PC-3 (cell line): ENCODE results near the gene CMTM6. TPM values are rescaled to one million over a fixed set of nuclear protein-coding genes. Genes with fewer than 3 reads are reported as not detected.

Experiments
- ATAC-seq: fragments of 200-7000 bp; cut with Tn5 transposase; 2 replicates; pipeline ENCODE4 v1.9.1; 2020; ENCODE audit warnings: mild to moderate bottlenecking, moderate library complexity
- BruUV-seq: library from RNA; stranded (reverse); fragments of 400-500 nt; replicated peaks from 2 replicates; lab custom pipeline; 2021; lab: Mats Ljungman, UMichigan
- CTCF ChIA-PET: fragments of 300-600 bp; sonication (Branson Sonifier 250); formaldehyde crosslinking; loops from one replicate; lab custom pipeline; 2022; ENCODE audit warnings: antibody characterized with exemption; lab: Charles Lee
- POLR2A ChIA-PET: fragments of 300-600 bp; sonication (Branson Sonifier 250); formaldehyde crosslinking; loops from one replicate; lab custom pipeline; 2022; ENCODE audit warnings: antibody characterized with exemption; ENCODE audit not compliant: unreplicated experiment; lab: Charles Lee
- DNase-seq: peaks from one replicate; pipeline ENCODE4 v3.0.0-alpha.2; 2015
- H2AFZ ChIP-seq: fragments of 300-600 bp; sonication (generic); 2 replicates; pipeline ENCODE4 v1.6.0; 2016; ENCODE audit warnings: antibody characterized with exemption, low read length
- H3F3A ChIP-seq: fragments of 300-600 bp; sonication (generic); one replicate; pipeline ENCODE4 v1.6.0; 2017; ENCODE audit warnings: antibody characterized with exemption, low read length, control low read depth, mild to moderate bottlenecking; ENCODE audit not compliant: unreplicated experiment
- H3K27ac ChIP-seq: fragments of 300-600 bp; sonication (generic); 2 replicates; pipeline ENCODE4 v1.5.1; 2016; ENCODE audit warnings: mild to moderate bottlenecking, low read length
- H3K27me3 ChIP-seq: fragments of 300-600 bp; sonication (generic); 2 replicates; pipeline ENCODE4 v1.6.1; 2016; ENCODE audit warnings: low read length, mixed read lengths
- H3K36me3 ChIP-seq: fragments of 300-600 bp; sonication (generic); 2 replicates; pipeline ENCODE4 v1.6.1; 2016; ENCODE audit warnings: low read depth, mixed run types, low read length, mixed read lengths
- H3K4me1 ChIP-seq: fragments of 300-600 bp; sonication (generic); 2 replicates; pipeline ENCODE4 v1.5.1; 2016; ENCODE audit warnings: low read length; ENCODE audit not compliant: insufficient read depth
- H3K4me2 ChIP-seq: fragments of 300-600 bp; sonication (generic); 2 replicates; pipeline ENCODE4 v1.6.0; 2016; ENCODE audit warnings: low read length
- H3K4me3 ChIP-seq: fragments of 300-600 bp; sonication (generic); 2 replicates; pipeline ENCODE4 v1.5.1; 2016; ENCODE audit warnings: mild to moderate bottlenecking, low read length, mixed read lengths
- H3K79me2 ChIP-seq: fragments of 300-600 bp; sonication (generic); 2 replicates; pipeline ENCODE4 v1.6.1; 2017; ENCODE audit warnings: low read length, mixed read lengths
- H3K9ac ChIP-seq: fragments of 300-600 bp; sonication (generic); 2 replicates; pipeline ENCODE4 v1.6.0; 2016; ENCODE audit warnings: mild to moderate bottlenecking, low read length
- H3K9me2 ChIP-seq: fragments of 300-600 bp; sonication (generic); replicated peaks from 2 replicates; pipeline ENCODE4 v1.6.1; 2016; ENCODE audit warnings: mixed run types, low read length, mixed read lengths
- H3K9me3 ChIP-seq: fragments of 300-600 bp; sonication (generic); 2 replicates; pipeline ENCODE4 v1.6.1; 2016; ENCODE audit warnings: low read length, mixed read lengths
- H4K20me1 ChIP-seq: fragments of 300-600 bp; sonication (generic); 2 replicates; pipeline ENCODE4 v1.6.1; 2016; ENCODE audit warnings: low read length, mixed read lengths
- CTCF ChIP-seq: fragments of 300-600 bp; sonication (generic); conservative IDR thresholded peaks from 2 replicates; pipeline ENCODE4 v1.5.1; 2017; ENCODE audit warnings: antibody characterized with exemption, low read depth, mild to moderate bottlenecking, low read length
- EZH2 ChIP-seq: fragments of 300-600 bp; sonication (generic); IDR thresholded peaks from one replicate; pipeline ENCODE4 v1.6.1; 2017; ENCODE audit warnings: antibody characterized with exemption, mild to moderate bottlenecking, low read length; ENCODE audit not compliant: unreplicated experiment
- EZH2phosphoT487 ChIP-seq: fragments of 300-600 bp; sonication (generic); IDR thresholded peaks from 2 replicates; pipeline ENCODE4 v1.6.1; 2018; ENCODE audit warnings: mild to moderate bottlenecking, antibody characterized with exemption, low read length, borderline replicate concordance
- intact Hi-C: fragments of 100-400 bp; cut with micrococcal nuclease; formaldehyde crosslinking; loops from 2 replicates; pipeline ENCODE4 v1.9.0; 2023
- microRNA-seq: library from miRNA; unstranded; fragments of <30 nt; microRNA quantifications from one replicate; pipeline ENCODE4 v1.1.0, GENCODE V29; 2020; ENCODE audit not compliant: unreplicated experiment
- total RNA-seq: library from RNA; depleted of rRNA; stranded (reverse); fragments of >200 nt; gene quantifications from 2 replicates; pipeline ENCODE4 v1.2.3, GENCODE V29; 2014; rRNA removed

The CMTM6 gene
- total RNA-seq, 1 experiment from 2014 or later: 67.4 TPM

- no peaks in the 10 kb centered on the region for H3K9me3 ChIP-seq
- POLR2A ChIA-PET: no interaction called here
These were observed 71.2 kb downstream of the CMTM6 start for GRCh38 chr3:32431481-32431880.

More at GRCh38 chr3:32431481-32431880, 71.2 kb downstream of the CMTM6 start:
- Histone ChIP-seq H3K9me2 (no peaks in the 10 kb centered on the region), H3K27me3 (no peaks in the 10 kb centered on the region), H2AFZ (no peak overlapping the region), H3K4me2 (no peak overlapping the region), H3K9ac (no peak overlapping the region), H3K27ac (no peak overlapping the region), H3K4me1 (no peaks in the 10 kb centered on the region), H3K4me3 (no peak overlapping the region), H3K79me2 (peaks cover 79% of the 10 kb centered on the region), H3F3A (no peaks in the 10 kb centered on the region), H4K20me1 (no peaks in the 10 kb centered on the region), H3K36me3 (no peaks in the 10 kb centered on the region)
- no peak for ATAC-seq
- intact Hi-C loops: no loop called here
- CTCF ChIA-PET: no interaction called here
- TF ChIP-seq EZH2phosphoT487 (no peak), CTCF (no peak), EZH2 (no peak)
- no peak for DNase-seq
- no TSS peak for BruUV-seq

Small RNA genes lying within 50 kb of the gene (microRNA-seq; reads per million reads assigned to microRNA genes)
- not detected for gene MIR548AY

Other genes with a start within 250 kb of the CMTM6 start
- gene CMTM7, start 111.0 kb downstream of the CMTM6 start, total RNA-seq: 37.1 and 71.0 TPM in 2 replicates
- gene DYNC1LI1, start 68.0 kb upstream of the CMTM6 start, total RNA-seq: 44.2 and 55.6 TPM in 2 replicates
- 42.6 and 46.2 TPM in 2 replicates for gene CNOT10, start 182.3 kb upstream of the CMTM6 start, total RNA-seq